ENCODE data around the gene UBE2QL1. TPM values are rescaled to one million over a fixed set of nuclear protein-coding genes. Genes with fewer than 3 reads are reported as not detected.

The UBE2QL1 gene
- total RNA-seq, 4 donors from 2014 or later: 0.22 to 1.0 (median 0.50) TPM

DNA sequence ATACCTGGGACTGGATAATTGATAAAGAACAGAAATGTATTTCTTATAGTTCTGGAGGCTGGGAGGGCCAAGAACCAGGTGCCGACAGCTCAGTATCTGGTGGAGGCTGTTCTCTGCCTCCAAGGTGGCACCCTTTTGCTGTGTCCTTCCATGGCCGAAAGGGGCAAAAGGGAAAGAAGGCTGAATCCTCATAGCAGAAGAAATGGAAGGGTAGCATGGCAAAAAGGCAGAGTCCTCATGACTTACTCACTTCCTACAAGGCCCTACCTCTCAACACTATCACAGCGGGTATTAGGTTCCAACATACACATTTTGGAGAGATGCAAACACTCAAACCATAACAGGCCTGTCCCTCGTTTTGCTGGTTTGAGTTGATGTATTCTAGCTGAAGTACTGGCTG, 45.2 kb upstream of the UBE2QL1 start:
- no peak for DNase-seq (ENCODE audit: low spot score in 2 of 2)
- no peaks in the 10 kb centered on the region for H3K4me1 ChIP-seq
- H3K4me3 ChIP-seq: no peak overlapping the region
- no peaks in the 10 kb centered on the region for H3K36me3 ChIP-seq
- no peaks in the 10 kb centered on the region for H3K9me3 ChIP-seq
- H3K27ac ChIP-seq: no peak overlapping the region
- 86 to 90% methylated on average over 4 of the region's 4 CpGs for WGBS, 2 donors
- no peaks in the 10 kb centered on the region for H3K27me3 ChIP-seq
- TF ChIP-seq POLR2A (IDR thresholded peaks at IDR 0.05) (no peak), EP300 (IDR thresholded peaks at IDR 0.05) (no peak)
- TF ChIP-seq, protein P1, sequence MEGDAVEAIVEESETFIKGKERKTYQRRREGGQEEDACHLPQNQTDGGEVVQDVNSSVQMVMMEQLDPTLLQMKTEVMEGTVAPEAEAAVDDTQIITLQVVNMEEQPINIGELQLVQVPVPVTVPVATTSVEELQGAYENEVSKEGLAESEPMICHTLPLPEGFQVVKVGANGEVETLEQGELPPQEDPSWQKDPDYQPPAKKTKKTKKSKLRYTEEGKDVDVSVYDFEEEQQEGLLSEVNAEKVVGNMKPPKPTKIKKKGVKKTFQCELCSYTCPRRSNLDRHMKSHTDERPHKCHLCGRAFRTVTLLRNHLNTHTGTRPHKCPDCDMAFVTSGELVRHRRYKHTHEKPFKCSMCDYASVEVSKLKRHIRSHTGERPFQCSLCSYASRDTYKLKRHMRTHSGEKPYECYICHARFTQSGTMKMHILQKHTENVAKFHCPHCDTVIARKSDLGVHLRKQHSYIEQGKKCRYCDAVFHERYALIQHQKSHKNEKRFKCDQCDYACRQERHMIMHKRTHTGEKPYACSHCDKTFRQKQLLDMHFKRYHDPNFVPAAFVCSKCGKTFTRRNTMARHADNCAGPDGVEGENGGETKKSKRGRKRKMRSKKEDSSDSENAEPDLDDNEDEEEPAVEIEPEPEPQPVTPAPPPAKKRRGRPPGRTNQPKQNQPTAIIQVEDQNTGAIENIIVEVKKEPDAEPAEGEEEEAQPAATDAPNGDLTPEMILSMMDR (IDR thresholded peaks at IDR 0.05): no peak

DNA sequence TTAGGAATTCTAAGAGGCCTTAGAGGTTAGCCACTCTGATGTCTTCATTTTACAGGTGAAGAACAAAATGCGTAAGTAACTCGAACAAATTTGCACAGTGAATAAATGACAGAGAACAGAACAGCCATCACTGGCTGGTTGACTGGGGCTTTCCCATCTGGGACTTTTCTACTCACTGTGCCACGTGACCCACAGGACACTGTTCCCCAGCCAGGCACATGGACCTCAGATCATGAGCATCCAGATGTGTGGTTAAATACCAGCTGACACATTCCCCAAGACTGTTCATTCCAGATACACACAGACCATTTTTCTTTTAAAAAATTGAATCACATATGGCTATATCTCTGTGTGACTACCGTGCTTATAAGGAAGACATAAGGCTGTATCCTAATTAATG, 44.5 kb upstream of the UBE2QL1 start:
- WGBS, 2 donors: 87 to 88% methylated on average over 4 of the region's 4 CpGs
- TF ChIP-seq, protein P1 (IDR thresholded peaks at IDR 0.05): no peak
- TF ChIP-seq EP300 (IDR thresholded peaks at IDR 0.05) (no peak), POLR2A (IDR thresholded peaks at IDR 0.05) (no peak)
- Histone ChIP-seq H3K27ac (no peak overlapping the region), H3K27me3 (no peaks in the 10 kb centered on the region), H3K4me1 (no peaks in the 10 kb centered on the region), H3K4me3 (no peak overlapping the region), H3K9me3 (no peaks in the 10 kb centered on the region), H3K36me3 (no peaks in the 10 kb centered on the region)
- no peak for DNase-seq (ENCODE audit: low spot score in 2 of 2)

DNA sequence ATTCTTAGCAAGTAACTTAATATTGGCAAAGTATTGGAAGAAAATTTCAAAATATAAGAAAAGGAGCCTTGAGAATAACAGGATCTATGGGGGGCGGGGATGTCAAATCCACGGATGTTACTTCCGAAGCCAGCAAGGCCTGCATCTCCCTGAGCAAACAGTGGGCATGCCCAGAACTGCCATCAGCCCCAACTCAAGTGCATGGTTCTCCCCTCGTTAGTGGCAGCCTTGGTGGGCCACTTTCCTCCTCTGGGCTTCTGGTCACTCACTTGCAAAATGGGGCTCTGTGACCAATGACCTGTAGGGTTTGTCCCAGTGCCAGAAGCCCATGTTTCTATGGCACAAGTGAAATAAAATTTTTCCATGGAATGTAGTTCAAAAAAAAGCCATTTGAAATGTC, 43.1 kb upstream of the UBE2QL1 start:
- H3K9me3 ChIP-seq: no peaks in the 10 kb centered on the region
- WGBS, 2 donors: 78 to 86% methylated on average over 4 of the region's 4 CpGs
- no peaks in the 10 kb centered on the region for H3K36me3 ChIP-seq
- TF ChIP-seq EP300 (IDR thresholded peaks at IDR 0.05): no peak
- TF ChIP-seq POLR2A (IDR thresholded peaks at IDR 0.05): no peak
- TF ChIP-seq, protein P1 (IDR thresholded peaks at IDR 0.05): no peak
- no peaks in the 10 kb centered on the region for H3K4me1 ChIP-seq
- H3K27ac ChIP-seq: no peak overlapping the region
- no peaks in the 10 kb centered on the region for H3K27me3 ChIP-seq
- H3K4me3 ChIP-seq: no peak overlapping the region
- no peak for DNase-seq (ENCODE audit: low spot score in 2 of 2)

DNA sequence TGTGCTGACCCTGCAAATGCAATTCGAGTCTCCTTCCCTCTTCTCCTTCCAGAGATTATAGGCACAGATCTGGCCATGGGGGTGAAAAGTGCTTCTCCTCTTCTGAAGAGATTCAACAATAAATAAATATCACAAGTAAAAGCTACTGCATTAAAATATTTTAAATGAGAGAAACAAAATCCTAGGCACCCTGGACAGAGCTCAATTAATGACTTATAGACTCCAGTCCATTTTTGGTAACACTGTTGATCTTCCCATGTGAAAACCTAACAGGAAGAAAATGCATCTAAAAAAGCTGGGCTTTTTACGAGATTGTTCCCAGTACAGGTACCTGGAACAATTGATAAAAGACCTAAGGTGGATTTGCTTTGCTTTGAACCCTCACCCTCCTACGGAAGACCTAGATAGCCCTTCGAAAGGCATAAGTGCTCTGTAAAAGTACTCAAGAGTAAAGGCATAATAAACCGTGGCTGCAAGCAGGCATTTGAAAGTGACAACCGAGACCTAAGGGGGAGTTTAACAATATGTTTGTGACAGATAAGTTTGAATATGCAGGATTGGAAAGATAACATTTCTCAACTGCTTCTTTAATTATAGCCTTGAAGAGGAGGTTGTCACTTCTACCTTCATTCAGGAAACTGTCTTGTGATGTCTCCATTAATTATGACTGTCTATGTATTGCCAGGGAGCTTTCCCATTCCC, 41.0 kb upstream of the UBE2QL1 start:
- 70 to 75% methylated on average over 6 of the region's 6 CpGs for WGBS, 2 donors
- H3K4me3 ChIP-seq: no peak overlapping the region
- H3K27ac ChIP-seq: no peak overlapping the region
- H3K9me3 ChIP-seq: no peaks in the 10 kb centered on the region
- DNase-seq (ENCODE audit: low spot score in 2 of 2): no peak
- no peaks in the 10 kb centered on the region for H3K4me1 ChIP-seq
- TF ChIP-seq EP300 (IDR thresholded peaks at IDR 0.05) (no peak), POLR2A (IDR thresholded peaks at IDR 0.05) (no peak)
- TF ChIP-seq, protein P1 (IDR thresholded peaks at IDR 0.05): no peak
- H3K36me3 ChIP-seq: no peaks in the 10 kb centered on the region
- no peaks in the 10 kb centered on the region for H3K27me3 ChIP-seq

GRCh38 chr5:6408260-6408596, 40.4 kb upstream of the UBE2QL1 start:
- no peak overlapping the region for H3K27ac ChIP-seq
- TF ChIP-seq, protein P1 (IDR thresholded peaks at IDR 0.05): no peak
- TF ChIP-seq EP300 (IDR thresholded peaks at IDR 0.05) (no peak), POLR2A (IDR thresholded peaks at IDR 0.05) (no peak)
- H3K4me3 ChIP-seq: no peak overlapping the region
- 82 to 88% methylated on average over 5 of the region's 5 CpGs for WGBS, 2 donors
- no peak for DNase-seq (ENCODE audit: low spot score in 2 of 2)
- peaks cover 0 to 4% (median 0%) of the 10 kb centered on the region in 4 donors for H3K4me1 ChIP-seq
- H3K9me3 ChIP-seq: no peaks in the 10 kb centered on the region
- H3K27me3 ChIP-seq: no peaks in the 10 kb centered on the region
- no peaks in the 10 kb centered on the region for H3K36me3 ChIP-seq

Measured in tibial nerve (tissue), 4 donors.